ENCODE measurements around the gene NDUFS8. TPM values are rescaled to one million over a fixed set of nuclear protein-coding genes. Genes with fewer than 3 reads are reported as not detected.

The NDUFS8 gene
- total and polyA plus RNA-seq, 2 experiments from 2014 or later = 111 to 286 TPM

- no peaks in the 10 kb centered on the region for H3K36me3 ChIP-seq (replicated peaks; ENCODE audit: insufficient read depth, low read depth)
- DNase-seq (ENCODE audit: low spot score) = no peak
- H3K4me1 ChIP-seq (ENCODE audit: insufficient read depth) = peaks cover 22% of the 10 kb centered on the region
- H3K27me3 ChIP-seq = no peaks in the 10 kb centered on the region
- H3K9me2 ChIP-seq (replicated peaks; ENCODE audit: insufficient read depth) = no peaks in the 10 kb centered on the region
- no peak overlapping the region for H3K4me2 ChIP-seq
- H2AFZ ChIP-seq = no peak overlapping the region
- WGBS (ENCODE audit: low lambda C conversion rate, missing lambda C conversion rate) = 99% methylated on average over 7 of the region's 7 CpGs
- H3K9me3 ChIP-seq (ENCODE audit: low read depth) = no peaks in the 10 kb centered on the region
- no peak overlapping the region for H3K27ac ChIP-seq
- TF ChIP-seq CTCF (IDR thresholded peaks at IDR 0.05; ENCODE audit: poor library complexity) (no peak), EZH2phosphoT487 (IDR thresholded peaks at IDR 0.05; ENCODE audit: low read depth, severe bottlenecking, unreplicated experiment) (no peak), EZH2 (IDR thresholded peaks at IDR 0.05; ENCODE audit: borderline replicate concordance) (no peak)
- H3K4me3 ChIP-seq = no peak overlapping the region
- no peaks in the 10 kb centered on the region for H4K20me1 ChIP-seq (ENCODE audit: insufficient read depth, poor library complexity, severe bottlenecking)
- H3K79me2 ChIP-seq = no peaks in the 10 kb centered on the region
Measured at GRCh38 chr11:68006606-68007166, 23.8 kb upstream of the NDUFS8 start.

- no peak for TF ChIP-seq EZH2phosphoT487 (IDR thresholded peaks at IDR 0.05; ENCODE audit: low read depth, severe bottlenecking, unreplicated experiment)
- no peak for TF ChIP-seq CTCF (IDR thresholded peaks at IDR 0.05; ENCODE audit: poor library complexity)
- no peak for TF ChIP-seq EZH2 (IDR thresholded peaks at IDR 0.05; ENCODE audit: borderline replicate concordance)
- H2AFZ ChIP-seq = no peak overlapping the region
- 93% methylated on average over 16 of the region's 16 CpGs for WGBS (ENCODE audit: low lambda C conversion rate, missing lambda C conversion rate)
- H3K79me2 ChIP-seq = no peaks in the 10 kb centered on the region
- H3K4me1 ChIP-seq (ENCODE audit: insufficient read depth) = peaks cover 26% of the 10 kb centered on the region
- H3K36me3 ChIP-seq (replicated peaks; ENCODE audit: insufficient read depth, low read depth) = no peaks in the 10 kb centered on the region
- H3K9me3 ChIP-seq (ENCODE audit: low read depth) = no peaks in the 10 kb centered on the region
- H3K27me3 ChIP-seq = no peaks in the 10 kb centered on the region
- DNase-seq (ENCODE audit: low spot score) = no peak
- no peak overlapping the region for H3K4me2 ChIP-seq
- H3K27ac ChIP-seq = no peak overlapping the region
- H3K4me3 ChIP-seq = no peak overlapping the region
- no peaks in the 10 kb centered on the region for H4K20me1 ChIP-seq (ENCODE audit: insufficient read depth, poor library complexity, severe bottlenecking)
- no peaks in the 10 kb centered on the region for H3K9me2 ChIP-seq (replicated peaks; ENCODE audit: insufficient read depth)
Measured at GRCh38 chr11:68007498-68008380, 22.7 kb upstream of the NDUFS8 start.

DNA sequence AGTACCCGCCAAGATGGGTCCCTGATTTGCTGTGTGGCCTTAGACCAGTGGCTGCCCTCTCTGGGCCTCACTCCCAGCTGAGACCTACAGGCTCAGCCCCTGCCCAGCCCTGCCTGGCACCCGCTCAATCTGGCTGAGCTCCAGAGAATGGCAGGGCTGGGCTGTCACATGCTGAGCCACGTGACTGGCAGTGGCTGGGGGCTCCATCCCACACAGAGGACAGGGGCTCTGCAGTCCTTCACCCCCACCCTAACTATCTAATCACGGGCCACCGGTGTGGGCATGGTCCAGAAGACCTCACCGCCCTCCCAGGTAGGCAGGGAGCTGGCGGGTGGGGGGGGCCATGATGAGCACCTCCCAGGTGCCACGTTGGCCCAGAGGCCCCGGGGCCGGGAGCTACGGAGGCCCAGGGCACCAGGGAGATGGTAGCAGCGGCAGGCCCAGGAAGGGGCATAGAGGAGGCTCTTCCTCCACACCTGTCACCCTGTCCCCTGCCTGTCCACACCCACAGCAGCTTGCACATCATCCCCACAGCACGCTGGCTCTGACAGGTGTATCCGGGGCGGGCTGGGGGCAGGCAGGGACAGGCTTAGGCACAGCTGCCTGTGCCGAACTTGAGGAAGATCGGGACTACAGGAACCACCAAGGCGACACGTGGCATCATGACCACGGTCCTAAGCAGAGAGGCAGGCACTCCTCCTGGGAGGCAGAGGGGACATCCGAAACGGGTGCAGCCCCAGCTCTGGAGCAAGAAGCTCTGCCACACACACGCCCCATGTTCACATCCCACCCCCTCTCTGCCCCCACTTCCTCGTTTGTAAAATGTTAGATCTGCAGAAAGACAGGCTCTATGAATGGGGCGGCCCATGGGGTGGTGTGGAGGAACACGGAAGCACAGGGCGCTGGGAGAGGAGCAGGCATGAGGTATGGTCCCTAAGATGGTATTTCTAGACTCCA is 21.8 kb upstream of the NDUFS8 start:
- peak overlapping the region; percentile 93 for H3K27ac ChIP-seq
- H3K79me2 ChIP-seq = no peaks in the 10 kb centered on the region
- TF ChIP-seq EZH2 (IDR thresholded peaks at IDR 0.05; ENCODE audit: borderline replicate concordance) (no peak), CTCF (IDR thresholded peaks at IDR 0.05; ENCODE audit: poor library complexity) (no peak), EZH2phosphoT487 (IDR thresholded peaks at IDR 0.05; ENCODE audit: low read depth, severe bottlenecking, unreplicated experiment) (no peak)
- no peaks in the 10 kb centered on the region for H3K27me3 ChIP-seq
- H3K9me2 ChIP-seq (replicated peaks; ENCODE audit: insufficient read depth) = no peaks in the 10 kb centered on the region
- H3K4me3 ChIP-seq = no peak overlapping the region
- no peaks in the 10 kb centered on the region for H3K9me3 ChIP-seq (ENCODE audit: low read depth)
- H3K4me2 ChIP-seq = no peak overlapping the region
- no peak for DNase-seq (ENCODE audit: low spot score)
- no peaks in the 10 kb centered on the region for H4K20me1 ChIP-seq (ENCODE audit: insufficient read depth, poor library complexity, severe bottlenecking)
- H3K36me3 ChIP-seq (replicated peaks; ENCODE audit: insufficient read depth, low read depth) = no peaks in the 10 kb centered on the region
- peaks cover 34% of the 10 kb centered on the region for H3K4me1 ChIP-seq (ENCODE audit: insufficient read depth)
- WGBS (ENCODE audit: low lambda C conversion rate, missing lambda C conversion rate) = 92% methylated on average over 24 of the region's 27 CpGs
- no peak overlapping the region for H2AFZ ChIP-seq
